Glutamatergic neuron (in vitro differentiated cells): ENCODE results near the gene HDAC4. TPM values are rescaled to one million over a fixed set of nuclear protein-coding genes. Genes with fewer than 3 reads are reported as not detected.

Source experiments
- DNase-seq: peaks from one replicate; pipeline ENCODE4 v3.0.0; 2022
- H3K27ac Mint-ChIP-seq: one replicate; pipeline ENCODE4 v1.8.0; 2020; ENCODE audit warnings: mild to moderate bottlenecking, mixed read lengths, inconsistent platforms; ENCODE audit not compliant: unreplicated experiment
- H3K27me3 Mint-ChIP-seq: one replicate; pipeline ENCODE4 v1.8.0; 2020; ENCODE audit warnings: mild to moderate bottlenecking, moderate library complexity, mixed read lengths, inconsistent platforms; ENCODE audit not compliant: unreplicated experiment
- H3K36me3 Mint-ChIP-seq: one replicate; pipeline ENCODE4 v1.8.0; 2020; ENCODE audit warnings: mild to moderate bottlenecking, mixed read lengths, inconsistent platforms; ENCODE audit not compliant: unreplicated experiment
- H3K4me1 Mint-ChIP-seq: one replicate; pipeline ENCODE4 v1.8.0; 2020; ENCODE audit warnings: mild to moderate bottlenecking, low read depth, mixed read lengths, inconsistent platforms; ENCODE audit not compliant: unreplicated experiment
- H3K4me3 Mint-ChIP-seq: one replicate; pipeline ENCODE4 v1.8.0; 2020; ENCODE audit warnings: mild to moderate bottlenecking, mixed read lengths, inconsistent platforms; ENCODE audit not compliant: unreplicated experiment
- H3K9me3 Mint-ChIP-seq: one replicate; pipeline ENCODE4 v1.8.0; 2020; ENCODE audit warnings: mild to moderate bottlenecking, moderate library complexity, mixed read lengths, inconsistent platforms; ENCODE audit not compliant: unreplicated experiment
- CTCF ChIP-seq: fragments of 200-600 bp; sonication (generic); IDR thresholded peaks from one replicate; pipeline ENCODE4 v1.5.0; 2021; ENCODE audit not compliant: partially characterized antibody, unreplicated experiment
- total RNA-seq: library from RNA; stranded (reverse); fragmentation: NEBNext Ultra II Directional; extraction: Animal tissue kit (Norgen Biotek cat#: 25700); gene quantifications from one replicate; pipeline ENCODE4 v1.2.1, GENCODE V29; 2021; ENCODE audit not compliant: unreplicated experiment

Gene HDAC4
- total RNA-seq, 1 donor from 2014 or later: 90.6 TPM

GRCh38 chr2:239420082-239420481 lies 19.3 kb upstream of the HDAC4 start:
- peaks cover 7% of the 10 kb centered on the region for H3K9me3 Mint-ChIP-seq
- no peak for DNase-seq
- H3K4me3 Mint-ChIP-seq: no peak overlapping the region
- no peaks in the 10 kb centered on the region for H3K4me1 Mint-ChIP-seq
- peaks cover 5% of the 10 kb centered on the region for H3K36me3 Mint-ChIP-seq
- H3K27me3 Mint-ChIP-seq: no peaks in the 10 kb centered on the region
- no peak for TF ChIP-seq CTCF
- no peak overlapping the region for H3K27ac Mint-ChIP-seq

- H3K27me3 Mint-ChIP-seq: no peaks in the 10 kb centered on the region
- no peak overlapping the region for H3K4me3 Mint-ChIP-seq
- H3K27ac Mint-ChIP-seq: no peak overlapping the region
- peaks cover 7% of the 10 kb centered on the region for H3K9me3 Mint-ChIP-seq
- H3K36me3 Mint-ChIP-seq: peaks cover 5% of the 10 kb centered on the region
- no peak for DNase-seq
- H3K4me1 Mint-ChIP-seq: no peaks in the 10 kb centered on the region
- no peak for TF ChIP-seq CTCF
These were observed 18.1 kb upstream of the HDAC4 start for GRCh38 chr2:239418918-239419317.

- Mint-ChIP-seq H3K36me3 (peaks cover 28% of the 10 kb centered on the region), H3K4me3 (no peak overlapping the region)
These were observed 12.2 kb upstream of the HDAC4 start for GRCh38 chr2:239412905-239413603.

GRCh38 chr2:239411549-239412319 lies 10.9 kb upstream of the HDAC4 start:
- no peak overlapping the region for H3K27ac Mint-ChIP-seq
- peaks cover 6% of the 10 kb centered on the region for H3K27me3 Mint-ChIP-seq
- H3K36me3 Mint-ChIP-seq: peaks cover 23% of the 10 kb centered on the region
- H3K9me3 Mint-ChIP-seq: peaks cover 4% of the 10 kb centered on the region
- no peaks in the 10 kb centered on the region for H3K4me1 Mint-ChIP-seq
- no peak for DNase-seq
- TF ChIP-seq CTCF: no peak
- no peak overlapping the region for H3K4me3 Mint-ChIP-seq

More at GRCh38 chr2:239412905-239413603, 12.2 kb upstream of the HDAC4 start:
- Mint-ChIP-seq H3K9me3 (peaks cover 7% of the 10 kb centered on the region), H3K27ac (no peak overlapping the region), H3K4me1 (no peaks in the 10 kb centered on the region), H3K27me3 (peaks cover 1% of the 10 kb centered on the region)
- no peak for TF ChIP-seq CTCF
- DNase-seq: no peak

- H3K27ac Mint-ChIP-seq: no peak overlapping the region
- H3K36me3 Mint-ChIP-seq: peaks cover 23% of the 10 kb centered on the region
These were observed 10.3 kb upstream of the HDAC4 start for GRCh38 chr2:239411117-239411516.

More at GRCh38 chr2:239411117-239411516, 10.3 kb upstream of the HDAC4 start:
- Mint-ChIP-seq H3K4me1 (no peaks in the 10 kb centered on the region), H3K4me3 (no peak overlapping the region), H3K9me3 (peaks cover 4% of the 10 kb centered on the region), H3K27me3 (peaks cover 6% of the 10 kb centered on the region)
- TF ChIP-seq CTCF: no peak
- DNase-seq: no peak
